Peyer's patch (tissue), 4 donors: ENCODE results near the gene NPEPL1. TPM values are rescaled to one million over a fixed set of nuclear protein-coding genes. Genes with fewer than 3 reads are reported as not detected.
"Not testable (repeated sequence)": the region's sequence is repeated elsewhere in the genome, so short reads cannot be mapped to it uniquely, and the experiment has no call there.

ENCODE experiments used
- DNase-seq, 3 donors: peaks; one replicate each; pipeline ENCODE4 v3.0.0-alpha.2; 2017 to 2019
- H3K27ac ChIP-seq, 4 donors: fragments of 200-600 bp; sonication (generic); one replicate each; pipeline ENCODE4 v1.5.1; 2016 to 2019
- H3K27me3 ChIP-seq, 2 donors: fragments of 200-600 bp; sonication (generic); one replicate each; pipeline ENCODE4 v1.5.1; 2019
- H3K36me3 ChIP-seq, 3 donors: fragments of 200-600 bp; sonication (generic); one replicate each; pipeline ENCODE4 v1.5.1; 2016 to 2019
- H3K4me1 ChIP-seq, 4 donors: fragments of 200-600 bp; sonication (generic); one replicate each; pipeline ENCODE4 v1.5.1; 2016 to 2019
- H3K4me3 ChIP-seq, 4 donors: fragments of 200-600 bp; sonication (generic); 1 replicate in 3 of 4; 2 replicates in 1 of 4; pipeline ENCODE4 v1.5.1; 2016 to 2019; ENCODE audit warnings: mild to moderate bottlenecking in 1 of 4
- H3K9me3 ChIP-seq, 4 donors: fragments of 200-600 bp; sonication (generic); one replicate each; pipeline ENCODE4 v1.5.1; 2016 to 2019; ENCODE audit warnings: mild to moderate bottlenecking in 1 of 4
- CTCF ChIP-seq, 6 experiments: fragments of 450-650 bp in 4 of 6; fragments of 200-600 bp in 2 of 6; sonication (generic) in 1 of 6; IDR thresholded peaks; one replicate each; pipeline ENCODE4 v1.5.1; 2017 to 2019; ENCODE audit warnings: antibody characterized with exemption in 6 of 6, mild to moderate bottlenecking in 3 of 6, moderate library complexity in 1 of 6
- POLR2A ChIP-seq, 2 donors: fragments of 450-650 bp; IDR thresholded peaks; one replicate each; pipeline ENCODE4 v1.5.1; 2017; ENCODE audit warnings: antibody characterized with exemption in 2 of 2, mild to moderate bottlenecking in 2 of 2, moderate library complexity in 2 of 2
- total RNA-seq, 4 donors: library from RNA; depleted of rRNA; stranded (reverse); fragments of >200 nt; gene quantifications; one replicate each; pipeline ENCODE4 v1.1.0, GENCODE V29; 2016

NPEPL1 gene
- total RNA-seq, result 10 to 100 TPM; 36.3 to 80.4 (median 63.0) TPM

- Histone ChIP-seq H3K9me3 (no peaks in the 10 kb centered on the region), H3K27me3 (no peaks in the 10 kb centered on the region), H3K36me3 (peaks cover 0 to 26% (median 0%) of the 10 kb centered on the region in 3 donors), H3K4me1 (peaks cover 3 to 12% (median 5%) of the 10 kb centered on the region in 4 donors), H3K4me3 (peak within 1 kb of the TSS; percentile 38 to 81 (median 60)), H3K27ac (peak within 1 kb of the TSS; percentile 67 to 91 (median 82))
- TF ChIP-seq CTCF (IDR thresholded peaks at IDR 0.05) (peak in 3 of 6 experiments; percentile 42 to 69 (median 52)), POLR2A (IDR thresholded peaks at IDR 0.05) (peak in 1 of 2 donors; percentile 9)
- peak; percentile 49 to 83 (median 82) for DNase-seq
These were observed at the start of gene NPEPL1 for GRCh38 chr20:58692579-58693225. NPEPL1 (plus strand) TSS chr20:58692800; CDS start chr20:58692901, 101 bp downstream.

GRCh38 chr20:58642896-58643295 lies 49.7 kb upstream of the NPEPL1 start:
- H3K4me3 ChIP-seq, H3K36me3 ChIP-seq, H3K9me3 ChIP-seq, H3K27me3 ChIP-seq, H3K4me1 ChIP-seq, H3K27ac ChIP-seq: not testable (repeated sequence)
- DNase-seq, result peak in 1 of 3 donors; percentile 13

GRCh38 chr20:58645412-58645968 lies 47.1 kb upstream of the NPEPL1 start:
- no peaks in the 10 kb centered on the region for H3K27me3 ChIP-seq
- H3K27ac ChIP-seq, result no peak overlapping the region
- no peak overlapping the region for H3K4me3 ChIP-seq
- peak in 2 of 3 donors; percentile 6 to 23 for DNase-seq
- H3K9me3 ChIP-seq, result no peaks in the 10 kb centered on the region
- TF ChIP-seq CTCF (IDR thresholded peaks at IDR 0.05) (no peak), POLR2A (IDR thresholded peaks at IDR 0.05) (no peak)
- H3K4me1 ChIP-seq, result peaks cover 0 to 7% (median 2%) of the 10 kb centered on the region in 4 donors
- H3K36me3 ChIP-seq, result no peaks in the 10 kb centered on the region

- no peaks in the 10 kb centered on the region for H3K27me3 ChIP-seq
- no peak overlapping the region for H3K27ac ChIP-seq
- H3K4me3 ChIP-seq, result no peak overlapping the region
- H3K9me3 ChIP-seq, result no peaks in the 10 kb centered on the region
- H3K36me3 ChIP-seq, result no peaks in the 10 kb centered on the region
- H3K4me1 ChIP-seq, result peaks cover 0 to 7% (median 2%) of the 10 kb centered on the region in 4 donors
- TF ChIP-seq CTCF (IDR thresholded peaks at IDR 0.05) (no peak), POLR2A (IDR thresholded peaks at IDR 0.05) (no peak)
- DNase-seq, result peak in 1 of 3 donors; percentile 29
These were observed 46.3 kb upstream of the NPEPL1 start for GRCh38 chr20:58646257-58646656.

- Histone ChIP-seq H3K27me3 (no peaks in the 10 kb centered on the region), H3K4me1 (peaks cover 0 to 7% (median 2%) of the 10 kb centered on the region in 4 donors), H3K9me3 (no peaks in the 10 kb centered on the region), H3K36me3 (no peaks in the 10 kb centered on the region), H3K4me3 (no peak overlapping the region), H3K27ac (no peak overlapping the region)
- no peak for TF ChIP-seq POLR2A (IDR thresholded peaks at IDR 0.05)
- TF ChIP-seq CTCF (IDR thresholded peaks at IDR 0.05), result no peak
- DNase-seq, result peak in 1 of 3 donors; percentile 24
These were observed 45.9 kb upstream of the NPEPL1 start for GRCh38 chr20:58646703-58647102.

GRCh38 chr20:58647162-58647795 lies 45.3 kb upstream of the NPEPL1 start:
- Histone ChIP-seq H3K36me3 (no peaks in the 10 kb centered on the region), H3K27ac (peak overlapping the region in 1 of 4 donors; percentile 9), H3K27me3 (no peaks in the 10 kb centered on the region), H3K4me3 (no peak overlapping the region), H3K4me1 (peaks cover 0 to 7% (median 2%) of the 10 kb centered on the region in 4 donors), H3K9me3 (no peaks in the 10 kb centered on the region)
- peak in 2 of 3 donors; percentile 6 to 17 for DNase-seq
- no peak for TF ChIP-seq CTCF (IDR thresholded peaks at IDR 0.05)
- no peak for TF ChIP-seq POLR2A (IDR thresholded peaks at IDR 0.05)
